Caco-2 (cell line): ENCODE data around the gene ATP8A1. TPM values are rescaled to one million over a fixed set of nuclear protein-coding genes. Genes with fewer than 3 reads are reported as not detected.

Source experiments
- BruUV-seq: library from RNA; stranded (reverse); fragments of 400-500 nt; replicated peaks from 2 replicates; lab custom pipeline; 2021; lab: Mats Ljungman, UMichigan
- CTCF ChIA-PET: fragments of 300-600 bp; sonication (Branson Sonifier 250); formaldehyde crosslinking; loops from one replicate; lab custom pipeline; 2022; ENCODE audit warnings: antibody characterized with exemption; lab: Charles Lee
- POLR2A ChIA-PET: fragments of 300-600 bp; sonication (Branson Sonifier 250); formaldehyde crosslinking; loops from one replicate; lab custom pipeline; 2022; ENCODE audit warnings: antibody characterized with exemption; lab: Charles Lee
- DNase-seq, 2 experiments: peaks; one replicate each; pipeline versions ENCODE4 v3.0.0 to v3.0.0-alpha.2; 2020 to 2022
- H3K27me3 ChIP-seq: replicated peaks from 2 replicates; pipeline ENCODE4 v1.6.0; 2011; ENCODE audit warnings: low read length; ENCODE audit not compliant: control insufficient read depth, insufficient read depth
- H3K36me3 ChIP-seq: 2 replicates; pipeline ENCODE4 v1.5.1; 2011; ENCODE audit warnings: low read length; ENCODE audit not compliant: control insufficient read depth, insufficient read depth
- H3K4me1 ChIP-seq: fragments of 250-450 bp; sonication (Bioruptor Pico); 2 replicates; pipeline ENCODE4 v1.5.1; 2020; ENCODE audit warnings: mild to moderate bottlenecking
- H3K4me3 ChIP-seq: 2 replicates; pipeline ENCODE4 v1.5.1; 2011; ENCODE audit warnings: low read depth, mild to moderate bottlenecking, control low read depth, low read length
- H3K9me3 ChIP-seq: fragments of 250-450 bp; sonication (Bioruptor Pico); 2 replicates; pipeline ENCODE4 v1.5.1; 2020; ENCODE audit warnings: mild to moderate bottlenecking, moderate library complexity
- H3K27ac Mint-ChIP-seq: one replicate; pipeline ENCODE4 v1.8.0; 2022; ENCODE audit warnings: mixed read lengths; ENCODE audit not compliant: unreplicated experiment
- H3K27me3 Mint-ChIP-seq: one replicate; pipeline ENCODE4 v1.8.0; 2022; ENCODE audit warnings: mixed read lengths; ENCODE audit not compliant: insufficient read depth, unreplicated experiment
- H3K36me3 Mint-ChIP-seq: one replicate; pipeline ENCODE4 v1.8.0; 2022; ENCODE audit warnings: mild to moderate bottlenecking, mixed read lengths; ENCODE audit not compliant: insufficient read depth, unreplicated experiment
- H3K4me1 Mint-ChIP-seq: one replicate; pipeline ENCODE4 v1.8.0; 2022; ENCODE audit warnings: low read depth, mixed read lengths; ENCODE audit not compliant: unreplicated experiment
- H3K4me3 Mint-ChIP-seq: one replicate; pipeline ENCODE4 v1.8.0; 2022; ENCODE audit warnings: mild to moderate bottlenecking, moderate library complexity, mixed read lengths; ENCODE audit not compliant: unreplicated experiment
- H3K9me3 Mint-ChIP-seq: one replicate; pipeline ENCODE4 v1.8.0; 2022; ENCODE audit warnings: mixed read lengths; ENCODE audit not compliant: unreplicated experiment
- intact Hi-C: fragments of 100-400 bp; cut with micrococcal nuclease; formaldehyde crosslinking; loops from one replicate; pipeline ENCODE4 v1.10.0; 2022; ENCODE audit not compliant: unreplicated experiment
- total RNA-seq: library from RNA; stranded (reverse); gene quantifications from 2 replicates; pipeline ENCODE4 v1.2.3, GENCODE V29; 2022
- TF ChIP-seq, protein P1 (sequence below), 2 experiments: fragments of 200-600 bp in 1 of 2; IDR thresholded peaks; 1 replicate in 1 of 2; 2 replicates in 1 of 2; pipeline versions ENCODE4 v1.5.1 to v1.8.0; 2011 to 2022; ENCODE audit warnings: antibody characterized with exemption in 1 of 2, control low read depth in 1 of 2, inconsistent platforms in 1 of 2, low read depth in 1 of 2, low read length in 1 of 2, mild to moderate bottlenecking in 1 of 2, moderate library complexity in 1 of 2; ENCODE audit not compliant: insufficient read depth in 1 of 2, severe bottlenecking in 1 of 2, unreplicated experiment in 1 of 2

The ATP8A1 gene
- total RNA-seq, 1 experiment from 2014 or later = 9.3 TPM

DNA sequence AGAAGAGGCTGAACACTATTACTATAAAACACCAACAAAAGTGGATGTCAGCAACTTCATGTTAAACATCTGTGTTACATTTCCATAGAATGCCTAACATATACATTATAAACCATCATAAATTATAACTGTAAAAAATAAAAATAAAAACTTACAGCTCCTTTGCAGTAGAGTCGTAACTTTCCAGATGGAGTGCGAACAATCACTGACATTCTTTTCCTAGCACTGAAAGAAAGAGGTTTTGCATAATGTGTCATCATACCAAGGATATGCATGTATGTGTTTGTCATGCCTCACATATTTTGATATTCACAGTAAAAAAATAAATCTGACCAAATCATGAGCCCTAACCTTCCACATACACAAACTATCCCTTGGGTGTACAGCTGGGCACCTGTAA is 113.1 kb downstream of the ATP8A1 start:
- Histone ChIP-seq H3K4me1 (no peaks in the 10 kb centered on the region), H3K27me3 (no peaks in the 10 kb centered on the region), H3K9me3 (no peaks in the 10 kb centered on the region), H3K36me3 (no peaks in the 10 kb centered on the region), H3K4me3 (no peak overlapping the region)
- DNase-seq = no peak
- TF ChIP-seq, protein P1, sequence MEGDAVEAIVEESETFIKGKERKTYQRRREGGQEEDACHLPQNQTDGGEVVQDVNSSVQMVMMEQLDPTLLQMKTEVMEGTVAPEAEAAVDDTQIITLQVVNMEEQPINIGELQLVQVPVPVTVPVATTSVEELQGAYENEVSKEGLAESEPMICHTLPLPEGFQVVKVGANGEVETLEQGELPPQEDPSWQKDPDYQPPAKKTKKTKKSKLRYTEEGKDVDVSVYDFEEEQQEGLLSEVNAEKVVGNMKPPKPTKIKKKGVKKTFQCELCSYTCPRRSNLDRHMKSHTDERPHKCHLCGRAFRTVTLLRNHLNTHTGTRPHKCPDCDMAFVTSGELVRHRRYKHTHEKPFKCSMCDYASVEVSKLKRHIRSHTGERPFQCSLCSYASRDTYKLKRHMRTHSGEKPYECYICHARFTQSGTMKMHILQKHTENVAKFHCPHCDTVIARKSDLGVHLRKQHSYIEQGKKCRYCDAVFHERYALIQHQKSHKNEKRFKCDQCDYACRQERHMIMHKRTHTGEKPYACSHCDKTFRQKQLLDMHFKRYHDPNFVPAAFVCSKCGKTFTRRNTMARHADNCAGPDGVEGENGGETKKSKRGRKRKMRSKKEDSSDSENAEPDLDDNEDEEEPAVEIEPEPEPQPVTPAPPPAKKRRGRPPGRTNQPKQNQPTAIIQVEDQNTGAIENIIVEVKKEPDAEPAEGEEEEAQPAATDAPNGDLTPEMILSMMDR (IDR thresholded peaks at IDR 0.05; ENCODE audit: insufficient read depth in 1 of 2, low read depth in 1 of 2, low read length in 1 of 2, severe bottlenecking in 1 of 2, unreplicated experiment in 1 of 2) = no peak
- H3K4me1 Mint-ChIP-seq = no peaks in the 10 kb centered on the region
- H3K4me3 Mint-ChIP-seq = no peak overlapping the region
- H3K36me3 Mint-ChIP-seq = no peaks in the 10 kb centered on the region
- H3K9me3 Mint-ChIP-seq = no peaks in the 10 kb centered on the region
- BruUV-seq = no TSS peak
- H3K27me3 Mint-ChIP-seq = no peaks in the 10 kb centered on the region
- intact Hi-C loops = no loop called here
- H3K27ac Mint-ChIP-seq = no peak overlapping the region
- ChIA-PET CTCF (no interaction called here), POLR2A (no interaction called here)

DNA sequence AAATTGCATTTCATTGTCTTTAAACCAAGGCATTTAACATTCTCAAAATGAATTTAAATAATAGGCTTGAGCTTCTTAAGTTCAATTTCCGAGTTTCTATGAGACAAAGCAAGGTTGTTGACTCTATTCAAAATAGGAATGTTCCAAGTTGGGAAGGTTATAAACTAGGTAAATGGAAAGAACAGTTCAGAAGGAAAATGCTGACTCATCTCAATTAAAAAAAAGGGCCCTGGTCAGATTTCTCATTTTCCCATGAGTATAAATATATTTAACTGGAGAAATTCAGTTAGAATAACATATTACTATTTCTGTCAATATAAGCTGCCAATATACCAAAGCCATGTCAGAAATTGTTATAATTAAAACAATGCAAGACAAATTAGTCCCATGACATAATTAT is 113.8 kb downstream of the ATP8A1 start:
- Mint-ChIP-seq H3K27ac (no peak overlapping the region), H3K4me1 (no peaks in the 10 kb centered on the region), H3K36me3 (no peaks in the 10 kb centered on the region), H3K27me3 (no peaks in the 10 kb centered on the region), H3K9me3 (no peaks in the 10 kb centered on the region), H3K4me3 (no peak overlapping the region)
- no peaks in the 10 kb centered on the region for H3K4me1 ChIP-seq
- ChIA-PET CTCF (no interaction called here), POLR2A (no interaction called here)
- intact Hi-C loops = no loop called here
- no peaks in the 10 kb centered on the region for H3K27me3 ChIP-seq
- no TSS peak for BruUV-seq
- H3K4me3 ChIP-seq = no peak overlapping the region
- no peaks in the 10 kb centered on the region for H3K9me3 ChIP-seq
- no peaks in the 10 kb centered on the region for H3K36me3 ChIP-seq
- TF ChIP-seq, protein P1 (IDR thresholded peaks at IDR 0.05; ENCODE audit: insufficient read depth in 1 of 2, low read depth in 1 of 2, low read length in 1 of 2, severe bottlenecking in 1 of 2, unreplicated experiment in 1 of 2) = no peak
- DNase-seq = no peak

GRCh38 chr4:42541647-42542046 is 115.3 kb downstream of the ATP8A1 start:
- no TSS peak for BruUV-seq

More at GRCh38 chr4:42541647-42542046, 115.3 kb downstream of the ATP8A1 start:
- intact Hi-C loops = no loop called here
- no peak overlapping the region for H3K27ac Mint-ChIP-seq
- no peaks in the 10 kb centered on the region for H3K9me3 ChIP-seq
- TF ChIP-seq, protein P1 (IDR thresholded peaks at IDR 0.05; ENCODE audit: insufficient read depth in 1 of 2, low read depth in 1 of 2, low read length in 1 of 2, severe bottlenecking in 1 of 2, unreplicated experiment in 1 of 2) = no peak
- no peaks in the 10 kb centered on the region for H3K4me1 Mint-ChIP-seq
- H3K4me1 ChIP-seq = no peaks in the 10 kb centered on the region
- CTCF ChIA-PET = no interaction called here
- POLR2A ChIA-PET = no interaction called here
- H3K9me3 Mint-ChIP-seq = no peaks in the 10 kb centered on the region
- H3K4me3 ChIP-seq = no peak overlapping the region
- H3K27me3 ChIP-seq = no peaks in the 10 kb centered on the region
- no peak overlapping the region for H3K4me3 Mint-ChIP-seq
- no peaks in the 10 kb centered on the region for H3K36me3 Mint-ChIP-seq
- H3K27me3 Mint-ChIP-seq = no peaks in the 10 kb centered on the region
- H3K36me3 ChIP-seq = no peaks in the 10 kb centered on the region
- DNase-seq = no peak
